ENCODE measurements around the gene NRXN3. TPM values are rescaled to one million over a fixed set of nuclear protein-coding genes. Genes with fewer than 3 reads are reported as not detected.

The NRXN3 gene
- total and polyA plus RNA-seq, 2 donors (not counting 1 experiment from before 2014, with no cell fraction given), result not detected

DNA sequence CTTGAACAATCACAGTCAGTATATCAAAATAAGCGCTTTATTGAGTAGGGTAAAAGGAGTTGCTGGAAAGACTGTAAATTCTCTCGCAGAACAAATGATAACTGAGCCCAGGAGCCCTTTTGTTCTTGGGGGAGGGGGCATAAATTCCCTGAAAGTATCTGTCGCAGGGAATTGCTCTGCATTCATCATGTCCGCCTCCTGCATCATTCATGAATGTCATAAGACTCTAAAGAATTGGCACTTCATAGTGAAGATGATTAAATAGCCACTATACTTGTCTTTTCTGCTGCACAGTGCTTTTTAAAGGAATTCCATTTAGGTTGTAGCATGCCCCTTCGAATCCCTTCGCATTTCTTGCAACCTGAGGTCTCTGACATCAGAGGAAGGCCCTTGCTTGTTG is 1278.8 kb downstream of the NRXN3 start:
- H3K4me2 ChIP-seq (replicated peaks; ENCODE audit: low read depth, low read length, poor library complexity, severe bottlenecking), result no peak overlapping the region
- no peaks in the 10 kb centered on the region for H4K20me1 ChIP-seq (ENCODE audit: control insufficient read depth, insufficient read depth, low read length, poor library complexity, severe bottlenecking)
- Mint-ChIP-seq H3K4me1 (no peaks in the 10 kb centered on the region), H3K27me3 (no peaks in the 10 kb centered on the region), H3K9me3 (ENCODE audit: insufficient read depth) (peaks cover 4% of the 10 kb centered on the region), H3K27ac (no peak overlapping the region), H3K4me3 (no peak overlapping the region)
- no peaks in the 10 kb centered on the region for H3K79me2 ChIP-seq (ENCODE audit: control insufficient read depth, insufficient read depth, low read length)
- intact Hi-C loops (cut with micrococcal nuclease), result no loop called here
- H3K36me3 ChIP-seq (replicated peaks in 1 of 2; ENCODE audit: control extremely low read depth in 1 of 2, control insufficient read depth in 1 of 2, extremely low read depth in 1 of 2, insufficient read depth in 2 of 2, low read length in 1 of 2), result no peaks in the 10 kb centered on the region
- ChIA-PET POLR2A (no interaction called here), CTCF (no interaction called here)
- no peak overlapping the region for H3K4me3 ChIP-seq (ENCODE audit: control extremely low read depth in 1 of 5, extremely low read depth in 1 of 5, insufficient read depth in 1 of 5, low read depth in 2 of 5, low read length in 4 of 5)
- WGBS (ENCODE audit: insufficient coverage), result 92% methylated on average over 2 of the region's 6 CpGs
- no peak overlapping the region for H3K27ac ChIP-seq (ENCODE audit: low read length in 2 of 2)
- H2AFZ ChIP-seq (ENCODE audit: insufficient read depth, low read depth, low read length, poor library complexity, severe bottlenecking), result no peak overlapping the region
- H3K4me1 ChIP-seq (ENCODE audit: control insufficient read depth in 2 of 2, insufficient read depth in 2 of 2, low read length in 2 of 2), result no peaks in the 10 kb centered on the region
- H3K9me3 ChIP-seq (ENCODE audit: control extremely low read depth in 1 of 3, control insufficient read depth in 2 of 3, insufficient read depth in 1 of 3, low read length in 2 of 3), result no peaks in the 10 kb centered on the region
- H3K27me3 ChIP-seq (replicated peaks in 1 of 4; ENCODE audit: control extremely low read depth in 1 of 4, control insufficient read depth in 3 of 4, insufficient read depth in 4 of 4, low read length in 3 of 4), result no peaks in the 10 kb centered on the region
- ATAC-seq (ENCODE audit: low read depth) (no peak), DNase-seq (no peak)
- H3K9ac ChIP-seq (ENCODE audit: low read length), result no peak overlapping the region
- no peak for TF ChIP-seq EZH2 (IDR thresholded peaks at IDR 0.05; ENCODE audit: borderline replicate concordance, insufficient read depth, low read depth, low read length, poor library complexity, severe bottlenecking)
- TF ChIP-seq, protein P1, sequence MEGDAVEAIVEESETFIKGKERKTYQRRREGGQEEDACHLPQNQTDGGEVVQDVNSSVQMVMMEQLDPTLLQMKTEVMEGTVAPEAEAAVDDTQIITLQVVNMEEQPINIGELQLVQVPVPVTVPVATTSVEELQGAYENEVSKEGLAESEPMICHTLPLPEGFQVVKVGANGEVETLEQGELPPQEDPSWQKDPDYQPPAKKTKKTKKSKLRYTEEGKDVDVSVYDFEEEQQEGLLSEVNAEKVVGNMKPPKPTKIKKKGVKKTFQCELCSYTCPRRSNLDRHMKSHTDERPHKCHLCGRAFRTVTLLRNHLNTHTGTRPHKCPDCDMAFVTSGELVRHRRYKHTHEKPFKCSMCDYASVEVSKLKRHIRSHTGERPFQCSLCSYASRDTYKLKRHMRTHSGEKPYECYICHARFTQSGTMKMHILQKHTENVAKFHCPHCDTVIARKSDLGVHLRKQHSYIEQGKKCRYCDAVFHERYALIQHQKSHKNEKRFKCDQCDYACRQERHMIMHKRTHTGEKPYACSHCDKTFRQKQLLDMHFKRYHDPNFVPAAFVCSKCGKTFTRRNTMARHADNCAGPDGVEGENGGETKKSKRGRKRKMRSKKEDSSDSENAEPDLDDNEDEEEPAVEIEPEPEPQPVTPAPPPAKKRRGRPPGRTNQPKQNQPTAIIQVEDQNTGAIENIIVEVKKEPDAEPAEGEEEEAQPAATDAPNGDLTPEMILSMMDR (IDR thresholded peaks at IDR 0.05), result no peak

DNA sequence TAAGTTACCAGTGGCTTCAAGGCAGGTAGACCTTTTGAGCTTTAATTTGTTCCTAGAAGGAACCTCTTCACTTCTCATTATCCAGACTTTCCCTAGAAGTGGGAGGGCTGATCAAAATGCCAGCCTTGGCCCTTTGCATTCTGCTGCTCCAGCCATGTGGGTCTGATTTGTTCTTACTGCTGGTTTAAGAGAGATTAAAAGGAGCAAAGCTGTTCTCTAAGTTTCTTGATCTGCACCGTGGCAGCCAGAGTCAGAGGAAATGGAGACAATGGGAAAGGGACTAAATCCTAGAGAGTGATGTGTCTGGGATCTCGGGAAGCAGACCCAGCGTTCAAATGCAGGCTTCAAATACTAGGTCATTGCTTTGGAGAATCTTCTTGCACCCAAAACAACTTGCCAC is 1281.4 kb downstream of the NRXN3 start:
- no peak overlapping the region for H3K9ac ChIP-seq (ENCODE audit: low read length)
- H3K9me3 ChIP-seq (ENCODE audit: control extremely low read depth in 1 of 3, control insufficient read depth in 2 of 3, insufficient read depth in 1 of 3, low read length in 2 of 3), result no peaks in the 10 kb centered on the region
- H4K20me1 ChIP-seq (ENCODE audit: control insufficient read depth, insufficient read depth, low read length, poor library complexity, severe bottlenecking), result no peaks in the 10 kb centered on the region
- Mint-ChIP-seq H3K4me3 (no peak overlapping the region), H3K9me3 (ENCODE audit: insufficient read depth) (peaks cover 4% of the 10 kb centered on the region), H3K27me3 (no peaks in the 10 kb centered on the region), H3K27ac (no peak overlapping the region), H3K4me1 (no peaks in the 10 kb centered on the region)
- no peaks in the 10 kb centered on the region for H3K27me3 ChIP-seq (replicated peaks in 1 of 4; ENCODE audit: control extremely low read depth in 1 of 4, control insufficient read depth in 3 of 4, insufficient read depth in 4 of 4, low read length in 3 of 4)
- no peak overlapping the region for H3K27ac ChIP-seq (ENCODE audit: low read length in 2 of 2)
- H3K4me2 ChIP-seq (replicated peaks; ENCODE audit: low read depth, low read length, poor library complexity, severe bottlenecking), result no peak overlapping the region
- 67% methylated on average over 3 of the region's 3 CpGs for WGBS (ENCODE audit: insufficient coverage)
- intact Hi-C loops (cut with micrococcal nuclease), result no loop called here
- TF ChIP-seq, protein P1 (IDR thresholded peaks at IDR 0.05), result no peak
- TF ChIP-seq EZH2 (IDR thresholded peaks at IDR 0.05; ENCODE audit: borderline replicate concordance, insufficient read depth, low read depth, low read length, poor library complexity, severe bottlenecking), result no peak
- H2AFZ ChIP-seq (ENCODE audit: insufficient read depth, low read depth, low read length, poor library complexity, severe bottlenecking), result no peak overlapping the region
- no peak for DNase-seq
- ATAC-seq (ENCODE audit: low read depth), result no peak
- H3K36me3 ChIP-seq (replicated peaks in 1 of 2; ENCODE audit: control extremely low read depth in 1 of 2, control insufficient read depth in 1 of 2, extremely low read depth in 1 of 2, insufficient read depth in 2 of 2, low read length in 1 of 2), result no peaks in the 10 kb centered on the region
- POLR2A ChIA-PET, result no interaction called here
- H3K4me1 ChIP-seq (ENCODE audit: control insufficient read depth in 2 of 2, insufficient read depth in 2 of 2, low read length in 2 of 2), result no peaks in the 10 kb centered on the region
- H3K79me2 ChIP-seq (ENCODE audit: control insufficient read depth, insufficient read depth, low read length), result no peaks in the 10 kb centered on the region
- H3K4me3 ChIP-seq (ENCODE audit: control extremely low read depth in 1 of 5, extremely low read depth in 1 of 5, insufficient read depth in 1 of 5, low read depth in 2 of 5, low read length in 4 of 5), result no peak overlapping the region
- CTCF ChIA-PET, result no interaction called here
